OCI-LY3 (cell line): ENCODE measurements around the gene CRADD.
"Not testable (repeated sequence)": the region's sequence is repeated elsewhere in the genome, so short reads cannot be mapped to it uniquely, and the experiment has no call there.

ENCODE experiments used
- H2AFZ ChIP-seq: fragments of 200-600, 300-600 bp; shearing (Covaris generic); 2 replicates; pipeline ENCODE4 v1.6.0; 2014; ENCODE audit warnings: antibody characterized with exemption, low read depth, low read length
- H3K27ac ChIP-seq: fragments of 200-600, 300-600 bp; sonication (generic); 2 replicates; pipeline ENCODE4 v1.5.1; 2014; ENCODE audit warnings: mild to moderate bottlenecking, low read length, moderate library complexity, mixed read lengths
- H3K27me3 ChIP-seq: fragments of 200-600, 300-600 bp; sonication (generic); 2 replicates; pipeline ENCODE4 v1.6.1; 2014; ENCODE audit warnings: low read depth, low read length, mixed read lengths
- H3K36me3 ChIP-seq: fragments of 200-600, 300-600 bp; sonication (generic); replicated peaks from 2 replicates; pipeline ENCODE3; 2014; ENCODE audit warnings: low read depth, low read length, mixed read lengths
- H3K4me1 ChIP-seq: fragments of 300-600, 200-600 bp; sonication (generic); 2 replicates; pipeline ENCODE4 v1.6.1; 2014; ENCODE audit warnings: low read length, mixed read lengths
- H3K4me2 ChIP-seq: fragments of 200-600, 300-600 bp; sonication (generic); 2 replicates; pipeline ENCODE4 v1.6.1; 2014; ENCODE audit warnings: low read length, mixed read lengths
- H3K4me3 ChIP-seq: fragments of 300-600, 200-600 bp; sonication (generic); 2 replicates; pipeline ENCODE4 v1.5.1; 2014; ENCODE audit warnings: antibody characterized with exemption, mild to moderate bottlenecking, low read length, moderate library complexity
- H3K79me2 ChIP-seq: fragments of 300-600, 200-600 bp; shearing (Covaris generic); 2 replicates; pipeline ENCODE4 v1.6.1; 2014; ENCODE audit warnings: mild to moderate bottlenecking, low read length, mixed read lengths
- H3K9ac ChIP-seq: fragments of 300-600, 200-600 bp; shearing (Covaris generic); 2 replicates; pipeline ENCODE4 v1.6.0; 2014; ENCODE audit warnings: mild to moderate bottlenecking, low read length, moderate library complexity
- H3K9me3 ChIP-seq: fragments of 200-600, 300-600 bp; shearing (Covaris generic); 2 replicates; pipeline ENCODE4 v1.6.1; 2014; ENCODE audit warnings: low read length, mixed read lengths; ENCODE audit not compliant: insufficient read depth
- H4K20me1 ChIP-seq: fragments of 200-600, 300-600 bp; sonication (generic); 2 replicates; pipeline ENCODE4 v1.6.1; 2016; ENCODE audit warnings: low read length, mixed read lengths; ENCODE audit not compliant: insufficient read depth
- CTCF ChIP-seq: fragments of 200-600, 300-600 bp; sonication (generic); IDR thresholded peaks from 2 replicates; pipeline ENCODE4 v1.5.1; 2014; ENCODE audit warnings: antibody characterized with exemption, low read length, low read depth
- EZH2phosphoT487 ChIP-seq: fragments of 200-600 bp; shearing (Covaris generic); IDR thresholded peaks from 2 replicates; pipeline ENCODE4 v1.6.1; 2018; ENCODE audit warnings: antibody characterized with exemption, mixed run types, low read depth

The CRADD gene

GRCh38 chr12:93926237-93926636, 249.1 kb downstream of the CRADD start:
- H2AFZ ChIP-seq: no peak overlapping the region
- peaks cover 3% of the 10 kb centered on the region for H3K27me3 ChIP-seq
- no peak overlapping the region for H3K4me3 ChIP-seq
- H3K79me2 ChIP-seq: no peaks in the 10 kb centered on the region
- H3K9ac ChIP-seq: no peak overlapping the region
- no peak overlapping the region for H3K27ac ChIP-seq
- no peaks in the 10 kb centered on the region for H4K20me1 ChIP-seq
- no peaks in the 10 kb centered on the region for H3K36me3 ChIP-seq
- no peaks in the 10 kb centered on the region for H3K4me1 ChIP-seq
- H3K4me2 ChIP-seq: no peak overlapping the region
- TF ChIP-seq EZH2phosphoT487: no peak
- TF ChIP-seq CTCF: no peak
- H3K9me3 ChIP-seq: no peaks in the 10 kb centered on the region

DNA sequence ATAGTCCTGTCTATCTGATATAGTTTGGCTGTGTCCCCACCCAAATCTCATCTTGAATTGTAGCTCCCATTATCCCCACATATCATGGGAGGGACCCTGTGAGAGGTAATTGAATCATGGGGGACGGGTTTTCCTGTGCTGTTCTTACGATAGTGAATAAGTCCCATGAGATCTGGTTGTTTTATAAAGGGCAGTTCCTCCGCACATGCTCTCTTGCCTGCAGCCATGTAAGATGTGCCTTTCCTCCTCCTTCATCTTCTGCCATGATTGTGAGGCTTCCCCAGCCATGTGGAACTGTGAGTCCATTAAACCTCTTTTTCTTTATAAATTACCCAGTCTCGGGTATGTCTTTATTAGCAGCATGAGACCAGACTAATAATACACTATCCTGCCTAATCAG, 251.9 kb downstream of the CRADD start:
- not testable (repeated sequence) for H3K4me2 ChIP-seq, H3K79me2 ChIP-seq, H4K20me1 ChIP-seq, H3K36me3 ChIP-seq, H3K27ac ChIP-seq, H3K4me3 ChIP-seq, H3K27me3 ChIP-seq, H3K9ac ChIP-seq, H2AFZ ChIP-seq, H3K9me3 ChIP-seq, H3K4me1 ChIP-seq

GRCh38 chr12:93937812-93938211, 260.6 kb downstream of the CRADD start:
- Histone ChIP-seq H3K4me1 (no peaks in the 10 kb centered on the region), H2AFZ (no peak overlapping the region), H3K36me3 (no peaks in the 10 kb centered on the region), H3K79me2 (no peaks in the 10 kb centered on the region), H3K27me3 (no peaks in the 10 kb centered on the region), H3K4me2 (no peak overlapping the region), H4K20me1 (no peaks in the 10 kb centered on the region), H3K9me3 (peaks cover 17% of the 10 kb centered on the region), H3K9ac (no peak overlapping the region), H3K27ac (no peak overlapping the region), H3K4me3 (no peak overlapping the region)
- TF ChIP-seq EZH2phosphoT487 (no peak), CTCF (no peak)

- H3K79me2 ChIP-seq: no peaks in the 10 kb centered on the region
- H3K4me2 ChIP-seq: no peak overlapping the region
- no peaks in the 10 kb centered on the region for H4K20me1 ChIP-seq
- H2AFZ ChIP-seq: no peak overlapping the region
- H3K27me3 ChIP-seq: no peaks in the 10 kb centered on the region
- H3K9ac ChIP-seq: no peak overlapping the region
- H3K9me3 ChIP-seq: peaks cover 17% of the 10 kb centered on the region
- H3K27ac ChIP-seq: no peak overlapping the region
- H3K36me3 ChIP-seq: no peaks in the 10 kb centered on the region
- TF ChIP-seq EZH2phosphoT487 (no peak), CTCF (no peak)
- no peaks in the 10 kb centered on the region for H3K4me1 ChIP-seq
- no peak overlapping the region for H3K4me3 ChIP-seq
These were observed 261.1 kb downstream of the CRADD start for GRCh38 chr12:93938317-93938716.

- no peak overlapping the region for H3K9ac ChIP-seq
- H3K27me3 ChIP-seq: no peaks in the 10 kb centered on the region
- H3K36me3 ChIP-seq: no peaks in the 10 kb centered on the region
- H3K4me1 ChIP-seq: no peaks in the 10 kb centered on the region
- H3K79me2 ChIP-seq: no peaks in the 10 kb centered on the region
- no peak for TF ChIP-seq CTCF
- TF ChIP-seq EZH2phosphoT487: no peak
- H4K20me1 ChIP-seq: no peaks in the 10 kb centered on the region
- no peak overlapping the region for H3K27ac ChIP-seq
- no peak overlapping the region for H3K4me3 ChIP-seq
- H2AFZ ChIP-seq: no peak overlapping the region
- H3K9me3 ChIP-seq: peaks cover 17% of the 10 kb centered on the region
- H3K4me2 ChIP-seq: no peak overlapping the region
These were observed 261.8 kb downstream of the CRADD start for GRCh38 chr12:93938931-93939330.
